Measurements from ENCODE around the gene NXPH3.

The NXPH3 gene

GRCh38 chr17:49631496-49631895, 55.8 kb downstream of the NXPH3 start:
- no peak for FAIRE-seq

Data from colon (tissue), 2 donors.